GM23338 (cell line): ENCODE data around the gene TGIF2. TPM values are rescaled to one million over a fixed set of nuclear protein-coding genes. Genes with fewer than 3 reads are reported as not detected.

Source experiments
- ATAC-seq: fragments of 200-7000 bp; cut with Tn5 transposase; 3 replicates; pipeline ENCODE4 v1.9.1; 2020
- DNase-seq: peaks from one replicate; pipeline ENCODE4 v3.0.0-alpha.2; 2015; ENCODE audit warnings: low spot score
- H2AFZ ChIP-seq: fragments of 200-600 bp; sonication (generic); 2 replicates; pipeline ENCODE4 v1.8.0; 2016; ENCODE audit warnings: antibody characterized with exemption, mild to moderate bottlenecking, moderate library complexity
- H3F3A ChIP-seq: fragments of 200-600 bp; sonication (generic); replicated peaks from 2 replicates; pipeline ENCODE4 v1.8.0; 2017; ENCODE audit warnings: antibody characterized with exemption, mixed run types, low read depth
- H3K27ac ChIP-seq: fragments of 200-600 bp; sonication (generic); 2 replicates; pipeline ENCODE4 v1.6.1; 2016; ENCODE audit warnings: low read depth
- H3K27me3 ChIP-seq: fragments of 200-600 bp; sonication (generic); 2 replicates; pipeline ENCODE4 v1.8.0; 2016; ENCODE audit warnings: mild to moderate bottlenecking, mixed run types, moderate library complexity; ENCODE audit not compliant: insufficient read depth
- H3K36me3 ChIP-seq: fragments of 200-600 bp; sonication (generic); 2 replicates; pipeline ENCODE4 v1.8.0; 2016; ENCODE audit warnings: mild to moderate bottlenecking; ENCODE audit not compliant: insufficient read depth
- H3K4me1 ChIP-seq: fragments of 200-600 bp; sonication (generic); 2 replicates; pipeline ENCODE4 v1.8.0; 2016; ENCODE audit warnings: mild to moderate bottlenecking, moderate library complexity; ENCODE audit not compliant: insufficient read depth
- H3K4me2 ChIP-seq: fragments of 200-600 bp; sonication (generic); 2 replicates; pipeline ENCODE4 v1.7.1; 2017; ENCODE audit warnings: mixed run types
- H3K4me3 ChIP-seq: fragments of 200-600 bp; sonication (generic); 2 replicates; pipeline ENCODE4 v1.6.1; 2016; ENCODE audit warnings: mixed run types
- H3K79me2 ChIP-seq: fragments of 200-600 bp; sonication (generic); replicated peaks from 2 replicates; pipeline ENCODE4 v1.8.0; 2017; ENCODE audit warnings: mild to moderate bottlenecking; ENCODE audit not compliant: insufficient read depth
- H3K9me2 ChIP-seq: fragments of 200-600 bp; sonication (generic); 2 replicates; pipeline ENCODE4 v1.8.0; 2017; ENCODE audit not compliant: insufficient read depth
- H4K20me1 ChIP-seq: fragments of 200-600 bp; sonication (generic); replicated peaks from 2 replicates; pipeline ENCODE4 v1.8.0; 2017; ENCODE audit warnings: mild to moderate bottlenecking; ENCODE audit not compliant: insufficient read depth
- H3K27ac Mint-ChIP-seq: 2 replicates; pipeline ENCODE4 v1.8.0; 2020; ENCODE audit warnings: inconsistent platforms, mild to moderate bottlenecking, moderate library complexity, mixed read lengths
- H3K27me3 Mint-ChIP-seq: 3 replicates; pipeline ENCODE4 v1.8.0; 2022; ENCODE audit warnings: low read depth, mild to moderate bottlenecking, moderate library complexity, mixed read lengths, inconsistent platforms; ENCODE audit not compliant: insufficient read depth, poor library complexity
- H3K36me3 Mint-ChIP-seq: 3 replicates; pipeline ENCODE4 v1.8.0; 2021; ENCODE audit warnings: low read depth, mild to moderate bottlenecking, inconsistent platforms, moderate library complexity, mixed read lengths
- H3K4me1 Mint-ChIP-seq: 3 replicates; pipeline ENCODE4 v1.8.0; 2020; ENCODE audit warnings: mild to moderate bottlenecking, inconsistent platforms, mixed read lengths
- H3K4me3 Mint-ChIP-seq: 3 replicates; pipeline ENCODE4 v1.8.0; 2021; ENCODE audit warnings: moderate library complexity, mild to moderate bottlenecking, inconsistent platforms, mixed read lengths
- H3K9me3 Mint-ChIP-seq: 3 replicates; pipeline ENCODE4 v1.8.0; 2020; ENCODE audit warnings: moderate library complexity, mild to moderate bottlenecking, inconsistent platforms, mixed read lengths
- EZH2phosphoT487 ChIP-seq: fragments of 200-600 bp; sonication (generic); IDR thresholded peaks from one replicate; pipeline ENCODE4 v1.8.1; 2018; ENCODE audit warnings: antibody characterized with exemption; ENCODE audit not compliant: unreplicated experiment
- STAT1 ChIP-seq: IDR thresholded peaks from one replicate; pipeline ENCODE4 v1.6.1; 2016; ENCODE audit warnings: antibody characterized with exemption; ENCODE audit not compliant: unreplicated experiment
- ZNF331 ChIP-seq: fragments of 250-450 bp; sonication (Bioruptor Pico); IDR thresholded peaks from 2 replicates; pipeline ENCODE4 v1.5.0; 2020; ENCODE audit warnings: low read depth, mild to moderate bottlenecking, moderate library complexity
- ZNF462 ChIP-seq: fragments of 250-450 bp; sonication (Bioruptor Pico); IDR thresholded peaks from 2 replicates; pipeline ENCODE4 v1.5.0; 2020; ENCODE audit warnings: mild to moderate bottlenecking, moderate library complexity
- polyA plus RNA-seq: library from polyadenylated mRNA; unstranded; fragments of >200 nt; fragmentation: Nextera tagmentation; extraction: Ambion mirVana; gene quantifications from 2 replicates; pipeline ENCODE4 v1.2.1, GENCODE V29; 2016
- total RNA-seq: library from RNA; depleted of rRNA; stranded (reverse); fragments of >200 nt; shearing (Covaris generic); gene quantifications from 2 replicates; pipeline ENCODE4 v1.2.3, GENCODE V29; 2014

The TGIF2 gene
- total and polyA plus RNA-seq, 2 experiments from 2014 or later, result 47.6 to 63.2 TPM

DNA sequence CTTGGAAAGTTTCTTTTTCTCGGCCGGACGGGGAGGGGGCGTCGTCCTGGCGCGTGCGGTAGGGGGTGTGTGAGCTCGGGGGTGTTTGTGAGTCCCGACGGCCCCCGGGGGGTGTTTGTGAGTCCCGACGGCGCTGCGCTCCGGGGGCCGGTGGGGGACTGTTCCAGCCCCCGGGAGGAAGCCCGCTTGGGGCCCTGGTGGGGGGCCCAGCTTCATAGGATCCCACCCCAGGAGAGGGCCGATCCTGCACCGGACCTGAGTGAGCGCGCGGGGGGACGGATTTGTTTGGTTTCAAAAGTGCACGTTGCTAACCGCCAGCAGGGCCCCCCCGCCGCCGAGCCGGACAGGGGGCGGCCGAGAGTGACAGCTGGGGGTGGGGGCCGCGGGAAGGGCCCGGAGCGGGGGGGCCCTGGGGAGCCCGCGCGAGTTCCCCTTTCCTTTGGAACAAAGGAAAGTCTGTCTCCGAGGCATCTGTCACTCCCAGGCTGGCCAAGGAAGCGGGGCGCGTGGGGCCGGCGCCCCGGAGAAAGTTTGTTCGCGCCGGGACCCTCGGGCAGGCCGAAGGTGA, 485 bp downstream of the TGIF2 start:
- TF ChIP-seq STAT1 (no peak), ZNF331 (CRISPR knock-in tag) (no peak), ZNF462 (CRISPR knock-in tag) (no peak), EZH2phosphoT487 (no peak)
- peaks cover 38% of the 10 kb centered on the region for H3K4me1 ChIP-seq
- H3K79me2 ChIP-seq, result peaks cover 64% of the 10 kb centered on the region
- H3K27ac ChIP-seq, result peak overlapping the region; percentile 50; the same call in 1 of the 2 replicates
- peak; percentile 1; the same call in 2 of the 3 replicates for ATAC-seq
- H3K27me3 ChIP-seq, result no peaks in the 10 kb centered on the region
- peaks cover 25% of the 10 kb centered on the region for H3K36me3 Mint-ChIP-seq
- H3K4me3 Mint-ChIP-seq, result peak overlapping the region; percentile 94
- H3K27me3 Mint-ChIP-seq, result peaks cover 29% of the 10 kb centered on the region
- H3K4me3 ChIP-seq, result peak overlapping the region; percentile 92
- H3K9me3 Mint-ChIP-seq, result no peaks in the 10 kb centered on the region
- peaks cover 20% of the 10 kb centered on the region for H4K20me1 ChIP-seq
- no peaks in the 10 kb centered on the region for H3K9me2 ChIP-seq
- no peak for DNase-seq
- peak overlapping the region; percentile 96 for H3K4me2 ChIP-seq
- peaks cover 6% of the 10 kb centered on the region; the same call in 1 of the 2 replicates for H3F3A ChIP-seq
- H3K27ac Mint-ChIP-seq, result no peak overlapping the region
- peaks cover 50% of the 10 kb centered on the region for H3K4me1 Mint-ChIP-seq
- H2AFZ ChIP-seq, result no peak overlapping the region
- no peaks in the 10 kb centered on the region for H3K36me3 ChIP-seq
